Memory B cell (primary cell): ENCODE data around the gene CACNA2D2.

Experiments
- ATAC-seq: fragments of 150-1000 bp; cut with Tn5 transposase; 2 replicates; pipeline ENCODE4 v1.10.0; 2021; ENCODE audit warnings: low read depth, mild to moderate bottlenecking, moderate library complexity
- DNase-seq, 2 donors: peaks; one replicate each; pipeline ENCODE4 v3.0.0; 2022; ENCODE audit warnings: low spot score in 2 of 2
- H3K27ac Mint-ChIP-seq: one replicate; pipeline ENCODE4 v1.8.0; 2022; ENCODE audit warnings: mild to moderate bottlenecking, moderate library complexity, mixed read lengths
- H3K27me3 Mint-ChIP-seq: one replicate; pipeline ENCODE4 v1.8.0; 2022; ENCODE audit warnings: mixed read lengths
- H3K36me3 Mint-ChIP-seq: one replicate; pipeline ENCODE4 v1.8.0; 2022; ENCODE audit warnings: mild to moderate bottlenecking, mixed read lengths
- H3K4me1 Mint-ChIP-seq: one replicate; pipeline ENCODE4 v1.8.0; 2022; ENCODE audit warnings: mixed read lengths
- H3K4me3 Mint-ChIP-seq: one replicate; pipeline ENCODE4 v1.8.0; 2022; ENCODE audit warnings: mild to moderate bottlenecking, moderate library complexity, mixed read lengths
- H3K9me3 Mint-ChIP-seq: one replicate; pipeline ENCODE4 v1.8.0; 2022; ENCODE audit warnings: mixed read lengths

Gene CACNA2D2

GRCh38 chr3:50478051-50478450 is 25.4 kb downstream of the CACNA2D2 start:
- H3K4me1 Mint-ChIP-seq = no peaks in the 10 kb centered on the region
- no peaks in the 10 kb centered on the region for H3K9me3 Mint-ChIP-seq
- peaks cover 4% of the 10 kb centered on the region for H3K27me3 Mint-ChIP-seq
- no peak for ATAC-seq
- H3K36me3 Mint-ChIP-seq = no peaks in the 10 kb centered on the region
- no peak for DNase-seq
- H3K4me3 Mint-ChIP-seq = no peak overlapping the region
- H3K27ac Mint-ChIP-seq = no peak overlapping the region

GRCh38 chr3:50475348-50475747 is 28.1 kb downstream of the CACNA2D2 start:
- Mint-ChIP-seq H3K9me3 (no peaks in the 10 kb centered on the region), H3K4me1 (no peaks in the 10 kb centered on the region), H3K4me3 (no peak overlapping the region), H3K27ac (no peak overlapping the region), H3K27me3 (peaks cover 6% of the 10 kb centered on the region), H3K36me3 (no peaks in the 10 kb centered on the region)
- no peak for DNase-seq
- ATAC-seq = no peak

GRCh38 chr3:50474717-50475116 is 28.7 kb downstream of the CACNA2D2 start:
- Mint-ChIP-seq H3K9me3 (no peaks in the 10 kb centered on the region), H3K27ac (no peak overlapping the region), H3K27me3 (peaks cover 6% of the 10 kb centered on the region), H3K4me1 (no peaks in the 10 kb centered on the region), H3K4me3 (no peak overlapping the region), H3K36me3 (no peaks in the 10 kb centered on the region)
- no peak for DNase-seq
- no peak for ATAC-seq

GRCh38 chr3:50473768-50474167 is 29.7 kb downstream of the CACNA2D2 start:
- no peak overlapping the region for H3K27ac Mint-ChIP-seq
- DNase-seq (no peak), ATAC-seq (no peak)
- H3K36me3 Mint-ChIP-seq = no peaks in the 10 kb centered on the region
- H3K27me3 Mint-ChIP-seq = peaks cover 6% of the 10 kb centered on the region
- no peaks in the 10 kb centered on the region for H3K9me3 Mint-ChIP-seq
- H3K4me1 Mint-ChIP-seq = no peaks in the 10 kb centered on the region
- H3K4me3 Mint-ChIP-seq = no peak overlapping the region

- H3K4me1 Mint-ChIP-seq = no peaks in the 10 kb centered on the region
- H3K36me3 Mint-ChIP-seq = no peaks in the 10 kb centered on the region
- no peaks in the 10 kb centered on the region for H3K9me3 Mint-ChIP-seq
- DNase-seq (no peak), ATAC-seq (no peak)
- H3K27me3 Mint-ChIP-seq = peaks cover 8% of the 10 kb centered on the region
- H3K4me3 Mint-ChIP-seq = no peak overlapping the region
- H3K27ac Mint-ChIP-seq = no peak overlapping the region
These were observed 30.5 kb downstream of the CACNA2D2 start for GRCh38 chr3:50472958-50473357.

DNA sequence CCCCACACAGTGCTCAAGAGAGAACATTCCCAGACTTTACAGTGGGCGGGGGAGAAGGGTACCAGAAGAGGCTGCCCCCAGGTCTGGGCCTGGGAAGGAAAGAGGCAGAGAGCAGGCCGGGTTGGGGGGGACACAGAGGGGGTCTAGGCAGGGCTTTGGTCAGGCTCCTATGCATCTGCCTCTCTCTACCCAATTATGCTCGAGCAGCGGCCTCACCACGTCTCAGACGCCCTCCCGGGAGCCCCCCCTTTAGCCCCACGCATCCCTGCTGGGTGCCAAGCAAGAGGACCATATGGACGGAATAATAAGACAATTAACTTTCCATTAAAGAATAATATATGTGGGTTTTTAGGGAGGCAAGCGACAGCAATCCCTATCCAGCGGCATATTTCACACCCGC is 32.8 kb downstream of the CACNA2D2 start:
- H3K4me3 Mint-ChIP-seq = no peak overlapping the region
- H3K9me3 Mint-ChIP-seq = no peaks in the 10 kb centered on the region
- H3K4me1 Mint-ChIP-seq = no peaks in the 10 kb centered on the region

DNA sequence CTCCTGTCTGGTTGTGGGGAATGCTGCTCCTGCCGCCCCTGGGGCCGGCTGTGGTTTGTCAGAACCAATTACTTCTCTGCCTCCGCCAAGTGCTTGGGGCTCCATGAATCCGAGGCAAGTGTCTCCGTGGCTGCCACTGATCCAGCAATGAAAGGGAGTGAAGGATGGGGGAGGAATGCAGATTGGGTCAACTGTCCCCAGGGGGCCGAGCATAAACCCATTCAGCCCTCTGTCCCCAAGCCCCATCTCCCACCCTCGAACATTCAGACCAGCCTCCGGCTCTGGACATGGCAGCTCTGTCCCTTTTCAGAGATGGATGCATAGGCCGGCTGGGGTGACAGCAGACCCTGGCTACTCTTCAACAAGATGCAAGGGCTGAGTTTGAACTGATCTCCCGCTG is 35.5 kb downstream of the CACNA2D2 start:
- H3K4me3 Mint-ChIP-seq = no peak overlapping the region

More for the DNA sequence above, 32.8 kb downstream of the CACNA2D2 start:
- ATAC-seq (no peak), DNase-seq (no peak)
- no peak overlapping the region for H3K27ac Mint-ChIP-seq
- H3K27me3 Mint-ChIP-seq = peaks cover 8% of the 10 kb centered on the region
- H3K36me3 Mint-ChIP-seq = no peaks in the 10 kb centered on the region

DNA sequence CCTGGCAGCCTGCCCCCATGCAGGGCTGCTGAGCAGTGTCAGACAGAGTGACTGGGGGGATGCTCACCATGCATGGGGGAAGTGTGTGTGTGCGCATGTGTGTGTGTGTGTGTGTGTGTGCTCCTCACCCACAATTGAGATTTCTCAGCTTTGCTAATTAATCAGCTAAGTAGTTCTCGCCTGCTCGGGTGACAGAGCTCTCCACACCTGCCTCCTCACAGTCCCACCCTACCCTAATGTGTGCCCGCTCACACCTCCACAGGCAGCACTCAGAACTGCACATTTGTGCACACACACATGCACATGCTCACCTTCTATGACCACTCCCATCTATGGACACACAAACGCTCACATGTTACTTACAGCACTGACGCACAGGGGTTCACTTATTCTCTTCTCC is 37.3 kb downstream of the CACNA2D2 start:
- H3K9me3 Mint-ChIP-seq = no peaks in the 10 kb centered on the region
- no peak overlapping the region for H3K4me3 Mint-ChIP-seq
- peaks cover 1% of the 10 kb centered on the region for H3K27me3 Mint-ChIP-seq
- no peaks in the 10 kb centered on the region for H3K4me1 Mint-ChIP-seq
- H3K27ac Mint-ChIP-seq = no peak overlapping the region
- ATAC-seq (no peak), DNase-seq (no peak)
- no peaks in the 10 kb centered on the region for H3K36me3 Mint-ChIP-seq

More for the DNA sequence above, 35.5 kb downstream of the CACNA2D2 start:
- Mint-ChIP-seq H3K36me3 (no peaks in the 10 kb centered on the region), H3K4me1 (no peaks in the 10 kb centered on the region), H3K27ac (no peak overlapping the region), H3K27me3 (peaks cover 4% of the 10 kb centered on the region), H3K9me3 (no peaks in the 10 kb centered on the region)
- no peak for DNase-seq
- no peak for ATAC-seq

GRCh38 chr3:50464569-50464968 is 38.9 kb downstream of the CACNA2D2 start:
- Mint-ChIP-seq H3K4me3 (no peak overlapping the region), H3K4me1 (no peaks in the 10 kb centered on the region), H3K27ac (peak overlapping the region; percentile 62), H3K9me3 (no peaks in the 10 kb centered on the region), H3K36me3 (no peaks in the 10 kb centered on the region), H3K27me3 (peaks cover 1% of the 10 kb centered on the region)
- ATAC-seq (no peak), DNase-seq (no peak)

DNA sequence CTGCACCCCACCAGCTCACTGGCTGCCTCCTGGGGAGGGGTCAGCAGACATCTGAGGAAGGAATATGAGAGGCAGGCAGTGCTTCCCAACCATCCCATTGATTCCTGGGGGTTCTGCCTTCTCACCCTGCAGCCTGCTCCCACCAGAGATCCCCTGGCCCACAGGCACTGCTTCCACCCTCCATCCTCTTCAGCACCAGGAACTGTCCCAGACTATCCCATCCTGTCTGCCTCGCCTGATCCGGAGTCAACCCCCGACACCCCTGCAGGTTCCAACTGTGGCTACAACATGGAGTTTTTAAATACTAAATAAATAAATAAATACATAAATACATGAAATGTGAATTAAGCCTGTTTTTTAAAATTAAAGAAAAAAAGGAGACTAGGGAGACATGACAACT is 43.6 kb downstream of the CACNA2D2 start:
- ATAC-seq = no peak
- H3K4me1 Mint-ChIP-seq = no peaks in the 10 kb centered on the region
- H3K9me3 Mint-ChIP-seq = no peaks in the 10 kb centered on the region
- H3K27ac Mint-ChIP-seq = no peak overlapping the region
- H3K27me3 Mint-ChIP-seq = peaks cover 9% of the 10 kb centered on the region
- H3K4me3 Mint-ChIP-seq = no peak overlapping the region
- DNase-seq = no peak
- H3K36me3 Mint-ChIP-seq = no peaks in the 10 kb centered on the region

GRCh38 chr3:50457988-50458387 is 45.4 kb downstream of the CACNA2D2 start:
- ATAC-seq (no peak), DNase-seq (no peak)
- no peaks in the 10 kb centered on the region for H3K4me1 Mint-ChIP-seq
- H3K27ac Mint-ChIP-seq = no peak overlapping the region
- no peak overlapping the region for H3K4me3 Mint-ChIP-seq
- H3K36me3 Mint-ChIP-seq = no peaks in the 10 kb centered on the region
- no peaks in the 10 kb centered on the region for H3K9me3 Mint-ChIP-seq
- H3K27me3 Mint-ChIP-seq = peaks cover 13% of the 10 kb centered on the region

- no peaks in the 10 kb centered on the region for H3K9me3 Mint-ChIP-seq
- peaks cover 3% of the 10 kb centered on the region for H3K4me1 Mint-ChIP-seq
- H3K27ac Mint-ChIP-seq = no peak overlapping the region
- ATAC-seq = no peak
- peaks cover 18% of the 10 kb centered on the region for H3K27me3 Mint-ChIP-seq
- DNase-seq = no peak
- no peaks in the 10 kb centered on the region for H3K36me3 Mint-ChIP-seq
- no peak overlapping the region for H3K4me3 Mint-ChIP-seq
These were observed 48.0 kb downstream of the CACNA2D2 start for GRCh38 chr3:50455161-50456018.

DNA sequence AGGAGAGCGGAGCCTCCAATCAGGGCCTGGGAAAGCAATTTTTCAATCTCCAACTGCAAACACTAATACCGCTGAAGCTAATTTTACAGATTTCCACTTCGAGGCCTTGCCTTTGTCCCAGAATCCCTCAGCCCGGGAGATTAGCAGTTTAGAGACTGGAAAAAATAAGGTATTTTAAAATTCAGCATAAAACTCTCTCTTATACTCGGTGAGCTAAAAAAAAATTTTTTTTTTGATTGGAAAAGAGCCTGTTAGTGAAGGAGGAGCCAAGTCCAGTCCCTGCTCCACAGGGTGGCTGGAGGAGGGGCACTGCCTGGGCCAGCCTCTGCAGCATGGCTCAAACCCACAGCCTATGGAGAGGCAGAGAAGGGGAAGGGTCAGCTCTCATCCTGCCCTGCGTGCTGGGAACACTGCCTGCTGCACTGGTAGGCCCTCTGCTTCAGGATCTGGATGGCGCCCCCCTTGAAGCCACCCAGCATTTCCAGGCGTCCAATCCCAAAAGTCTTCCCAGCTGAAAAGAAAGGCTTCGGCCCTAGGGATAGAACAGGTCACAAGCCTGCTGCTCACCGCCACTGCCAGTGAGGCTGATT is 48.9 kb downstream of the CACNA2D2 start:
- H3K27me3 Mint-ChIP-seq = peaks cover 18% of the 10 kb centered on the region
- H3K9me3 Mint-ChIP-seq = no peaks in the 10 kb centered on the region
- no peak overlapping the region for H3K27ac Mint-ChIP-seq
- DNase-seq = no peak
- H3K4me3 Mint-ChIP-seq = no peak overlapping the region
- no peaks in the 10 kb centered on the region for H3K36me3 Mint-ChIP-seq
- H3K4me1 Mint-ChIP-seq = peaks cover 3% of the 10 kb centered on the region
- no peak for ATAC-seq

GRCh38 chr3:50453907-50454306 is 49.5 kb downstream of the CACNA2D2 start:
- no peak overlapping the region for H3K27ac Mint-ChIP-seq
- H3K27me3 Mint-ChIP-seq = peaks cover 16% of the 10 kb centered on the region
- H3K4me1 Mint-ChIP-seq = peaks cover 3% of the 10 kb centered on the region
- ATAC-seq (no peak), DNase-seq (no peak)
- H3K4me3 Mint-ChIP-seq = no peak overlapping the region
- no peaks in the 10 kb centered on the region for H3K36me3 Mint-ChIP-seq
- no peaks in the 10 kb centered on the region for H3K9me3 Mint-ChIP-seq
